NCI-H2227 (cell line): ENCODE measurements around the gene DDX11.
"Not testable (repeated sequence)": the region's sequence is repeated elsewhere in the genome, so short reads cannot be mapped to it uniquely, and the experiment has no call there.

Experiments
- DNase-seq: peaks from one replicate; lab custom pipeline; 2025; ENCODE audit not compliant: unreplicated experiment; lab: John Stamatoyannopoulos, UW

The DDX11 gene

GRCh38 chr12:31121022-31121728 lies 47.5 kb downstream of the DDX11 start:
- not testable (repeated sequence) for DNase-seq

GRCh38 chr12:31122481-31122880 lies 48.8 kb downstream of the DDX11 start:
- no peak for DNase-seq

GRCh38 chr12:31124158-31124557 lies 50.5 kb downstream of the DDX11 start:
- not testable (repeated sequence) for DNase-seq

- DNase-seq: not testable (repeated sequence)
Observed at GRCh38 chr12:31125171-31125570, 51.5 kb downstream of the DDX11 start.

- not testable (repeated sequence) for DNase-seq
Observed at GRCh38 chr12:31127209-31127848, 53.7 kb downstream of the DDX11 start.

- not testable (repeated sequence) for DNase-seq
Observed at GRCh38 chr12:31136581-31136980, 62.9 kb downstream of the DDX11 start.

GRCh38 chr12:31144768-31145167 lies 71.1 kb downstream of the DDX11 start:
- DNase-seq: not testable (repeated sequence)

GRCh38 chr12:31145296-31145695 lies 71.6 kb downstream of the DDX11 start:
- not testable (repeated sequence) for DNase-seq

GRCh38 chr12:31147415-31147814 lies 73.8 kb downstream of the DDX11 start:
- not testable (repeated sequence) for DNase-seq

GRCh38 chr12:31150766-31151165 lies 77.1 kb downstream of the DDX11 start:
- DNase-seq: not testable (repeated sequence)
